ENCODE data around the gene ABHD12. TPM values are rescaled to one million over a fixed set of nuclear protein-coding genes. Genes with fewer than 3 reads are reported as not detected.

ABHD12 gene
- total and polyA plus RNA-seq, 10 of the 15 experiments (the other 5 are each of a cell fraction or from before 2014, with no cell fraction given) = 1.5 to 61.8 (median 26.7) TPM

DNA sequence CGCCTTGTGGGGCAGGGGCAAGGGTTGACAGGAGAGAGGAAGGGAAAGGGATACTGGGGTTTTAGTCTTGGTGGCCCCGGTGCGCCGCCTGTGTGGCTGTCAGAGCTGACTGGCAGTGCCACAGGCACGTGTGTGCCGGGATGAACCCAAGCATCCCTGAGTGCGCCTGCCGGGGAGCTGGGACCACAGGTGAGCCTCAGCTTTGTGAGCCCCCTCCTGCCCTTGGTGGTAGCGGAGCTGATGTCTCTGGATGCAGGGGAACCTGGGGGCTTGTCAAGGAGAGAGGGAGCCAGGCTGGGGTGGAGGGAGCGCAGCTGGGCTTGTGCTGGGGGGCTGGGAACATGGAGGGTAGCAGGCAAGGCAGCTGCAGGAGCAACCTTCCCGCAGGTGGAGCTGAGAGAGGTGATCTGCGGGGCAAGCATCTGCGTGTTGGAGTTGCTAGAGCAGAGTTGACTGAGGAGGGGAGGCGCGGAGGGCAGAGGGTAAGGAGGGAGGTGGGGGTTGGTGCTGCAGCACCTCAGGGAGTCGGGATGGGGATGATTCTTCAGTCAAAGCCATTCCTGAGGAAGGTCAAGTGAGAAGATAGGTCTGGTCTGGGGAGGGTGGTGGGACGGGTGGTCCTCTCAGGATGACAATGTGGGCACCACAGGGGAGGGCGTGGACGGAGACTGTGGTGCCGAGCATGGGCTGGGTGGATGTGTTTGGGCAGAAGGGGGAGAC, 114.7 kb downstream of the ABHD12 start (continued):
- TF ChIP-seq, protein P1, sequence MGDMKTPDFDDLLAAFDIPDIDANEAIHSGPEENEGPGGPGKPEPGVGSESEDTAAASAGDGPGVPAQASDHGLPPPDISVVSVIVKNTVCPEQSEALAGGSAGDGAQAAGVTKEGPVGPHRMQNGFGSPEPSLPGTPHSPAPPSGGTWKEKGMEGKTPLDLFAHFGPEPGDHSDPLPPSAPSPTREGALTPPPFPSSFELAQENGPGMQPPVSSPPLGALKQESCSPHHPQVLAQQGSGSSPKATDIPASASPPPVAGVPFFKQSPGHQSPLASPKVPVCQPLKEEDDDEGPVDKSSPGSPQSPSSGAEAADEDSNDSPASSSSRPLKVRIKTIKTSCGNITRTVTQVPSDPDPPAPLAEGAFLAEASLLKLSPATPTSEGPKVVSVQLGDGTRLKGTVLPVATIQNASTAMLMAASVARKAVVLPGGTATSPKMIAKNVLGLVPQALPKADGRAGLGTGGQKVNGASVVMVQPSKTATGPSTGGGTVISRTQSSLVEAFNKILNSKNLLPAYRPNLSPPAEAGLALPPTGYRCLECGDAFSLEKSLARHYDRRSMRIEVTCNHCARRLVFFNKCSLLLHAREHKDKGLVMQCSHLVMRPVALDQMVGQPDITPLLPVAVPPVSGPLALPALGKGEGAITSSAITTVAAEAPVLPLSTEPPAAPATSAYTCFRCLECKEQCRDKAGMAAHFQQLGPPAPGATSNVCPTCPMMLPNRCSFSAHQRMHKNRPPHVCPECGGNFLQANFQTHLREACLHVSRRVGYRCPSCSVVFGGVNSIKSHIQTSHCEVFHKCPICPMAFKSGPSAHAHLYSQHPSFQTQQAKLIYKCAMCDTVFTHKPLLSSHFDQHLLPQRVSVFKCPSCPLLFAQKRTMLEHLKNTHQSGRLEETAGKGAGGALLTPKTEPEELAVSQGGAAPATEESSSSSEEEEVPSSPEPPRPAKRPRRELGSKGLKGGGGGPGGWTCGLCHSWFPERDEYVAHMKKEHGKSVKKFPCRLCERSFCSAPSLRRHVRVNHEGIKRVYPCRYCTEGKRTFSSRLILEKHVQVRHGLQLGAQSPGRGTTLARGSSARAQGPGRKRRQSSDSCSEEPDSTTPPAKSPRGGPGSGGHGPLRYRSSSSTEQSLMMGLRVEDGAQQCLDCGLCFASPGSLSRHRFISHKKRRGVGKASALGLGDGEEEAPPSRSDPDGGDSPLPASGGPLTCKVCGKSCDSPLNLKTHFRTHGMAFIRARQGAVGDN (IDR thresholded peaks at IDR 0.05) = no peak
- no peak for TF ChIP-seq GABPA (IDR thresholded peaks at IDR 0.05; ENCODE audit: low read depth)
- TF ChIP-seq MXI1 (IDR thresholded peaks at IDR 0.05; ENCODE audit: low read depth, low read length) = no peak

DNA sequence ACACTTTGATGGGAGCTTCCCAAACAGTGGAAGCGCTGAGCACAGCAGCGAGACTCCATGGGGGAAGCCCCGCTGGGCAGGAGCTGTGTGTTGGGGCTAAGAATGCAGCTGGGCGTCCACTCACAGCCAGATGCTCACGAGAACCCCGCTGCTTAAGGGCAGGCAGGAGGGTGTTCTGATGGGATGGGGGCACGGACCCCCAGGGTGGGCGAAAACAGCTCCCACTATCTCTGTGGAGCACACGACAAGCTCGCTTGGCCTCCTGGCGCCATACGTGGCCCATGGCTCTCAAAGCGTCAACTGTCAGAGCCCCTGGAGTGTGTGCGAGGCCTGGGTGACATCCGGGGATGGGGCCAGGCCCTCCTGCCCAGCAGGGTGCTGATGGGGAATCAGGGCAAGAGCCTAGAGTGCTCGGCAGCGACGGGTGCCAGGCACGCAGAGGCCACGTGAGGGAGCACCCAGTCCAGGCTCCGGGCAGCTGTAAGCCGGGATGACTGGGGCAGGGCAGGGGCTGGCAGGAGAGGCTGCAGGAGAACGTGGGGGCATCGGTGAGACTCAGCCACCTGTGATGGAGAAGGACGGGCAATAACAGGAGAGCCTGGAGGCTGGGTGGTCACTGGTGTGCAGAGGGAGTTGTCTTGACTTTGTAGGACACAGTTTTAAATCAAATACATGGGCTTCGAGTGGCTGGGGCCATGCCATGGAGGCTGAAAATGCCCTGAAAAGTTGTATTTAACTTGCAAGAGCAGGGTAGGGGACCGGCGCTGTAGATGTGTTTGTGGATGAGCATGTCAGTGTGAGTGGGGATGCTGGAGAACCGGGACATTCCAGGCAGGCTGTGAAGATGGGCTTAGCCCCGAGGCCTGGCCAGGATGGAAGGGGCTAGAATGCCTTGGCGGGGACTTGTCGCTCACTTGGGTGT, 115.5 kb downstream of the ABHD12 start:
- no peak overlapping the region for H3K9ac ChIP-seq (ENCODE audit: control insufficient read depth, insufficient read depth, low read length)
- no peaks in the 10 kb centered on the region for H3K27me3 ChIP-seq (replicated peaks in 1 of 2; ENCODE audit: control insufficient read depth in 2 of 2, insufficient read depth in 2 of 2, low read length in 1 of 2)
- SMC1A ChIA-PET (ENCODE audit: uncharacterized antibody, unreplicated experiment) = no interaction called here
- in situ Hi-C loops (cut with MboI) (loop anchor here (25.0 kb wide), 1 partner anchor 1913 kb away; the partner anchor contains the start of genes GZF1 and NXT1), intact Hi-C loops (cut with micrococcal nuclease; ENCODE audit: unreplicated experiment) (no loop called here)
- CTCF ChIA-PET = interaction anchor here (1.5 kb wide), 1 partner anchor 124 kb away, joined by 6 read pairs; no protein-coding TSS in a partner anchor
- no peak for FAIRE-seq
- no peak overlapping the region for H3K4me2 ChIP-seq (ENCODE audit: control insufficient read depth, insufficient read depth)
- 90% methylated on average over 32 of the region's 32 CpGs for WGBS (ENCODE audit: insufficient coverage, insufficient replicate concordance, low lambda C conversion rate, missing lambda C conversion rate)
- H4K20me1 ChIP-seq (ENCODE audit: control insufficient read depth, insufficient read depth) = no peaks in the 10 kb centered on the region
- ATAC-seq = no peak
- no peaks in the 10 kb centered on the region for H3K4me1 ChIP-seq (ENCODE audit: control insufficient read depth, insufficient read depth, low read length)
- RAD21 ChIA-PET (ENCODE audit: unreplicated experiment) = no interaction called here
- TF ChIP-seq SMAD5 (IDR thresholded peaks at IDR 0.05; ENCODE audit: low read depth) = no peak
- no peak for TF ChIP-seq TBL1XR1 (IDR thresholded peaks at IDR 0.05; ENCODE audit: low read depth, low read length)
- TF ChIP-seq SREBF1 (IDR thresholded peaks at IDR 0.05; ENCODE audit: low read length) = no peak
- TF ChIP-seq, protein P2, sequence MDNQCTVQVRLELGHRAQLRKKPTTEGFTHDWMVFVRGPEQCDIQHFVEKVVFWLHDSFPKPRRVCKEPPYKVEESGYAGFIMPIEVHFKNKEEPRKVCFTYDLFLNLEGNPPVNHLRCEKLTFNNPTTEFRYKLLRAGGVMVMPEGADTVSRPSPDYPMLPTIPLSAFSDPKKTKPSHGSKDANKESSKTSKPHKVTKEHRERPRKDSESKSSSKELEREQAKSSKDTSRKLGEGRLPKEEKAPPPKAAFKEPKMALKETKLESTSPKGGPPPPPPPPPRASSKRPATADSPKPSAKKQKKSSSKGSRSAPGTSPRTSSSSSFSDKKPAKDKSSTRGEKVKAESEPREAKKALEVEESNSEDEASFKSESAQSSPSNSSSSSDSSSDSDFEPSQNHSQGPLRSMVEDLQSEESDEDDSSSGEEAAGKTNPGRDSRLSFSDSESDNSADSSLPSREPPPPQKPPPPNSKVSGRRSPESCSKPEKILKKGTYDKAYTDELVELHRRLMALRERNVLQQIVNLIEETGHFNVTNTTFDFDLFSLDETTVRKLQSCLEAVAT (IDR thresholded peaks at IDR 0.05) = no peak
- TF ChIP-seq ZNF274 (IDR thresholded peaks at IDR 0.05; ENCODE audit: insufficient read depth, insufficient read length) = no peak
- TF ChIP-seq, protein P3, sequence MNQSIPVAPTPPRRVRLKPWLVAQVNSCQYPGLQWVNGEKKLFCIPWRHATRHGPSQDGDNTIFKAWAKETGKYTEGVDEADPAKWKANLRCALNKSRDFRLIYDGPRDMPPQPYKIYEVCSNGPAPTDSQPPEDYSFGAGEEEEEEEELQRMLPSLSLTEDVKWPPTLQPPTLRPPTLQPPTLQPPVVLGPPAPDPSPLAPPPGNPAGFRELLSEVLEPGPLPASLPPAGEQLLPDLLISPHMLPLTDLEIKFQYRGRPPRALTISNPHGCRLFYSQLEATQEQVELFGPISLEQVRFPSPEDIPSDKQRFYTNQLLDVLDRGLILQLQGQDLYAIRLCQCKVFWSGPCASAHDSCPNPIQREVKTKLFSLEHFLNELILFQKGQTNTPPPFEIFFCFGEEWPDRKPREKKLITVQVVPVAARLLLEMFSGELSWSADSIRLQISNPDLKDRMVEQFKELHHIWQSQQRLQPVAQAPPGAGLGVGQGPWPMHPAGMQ (IDR thresholded peaks at IDR 0.05; ENCODE audit: borderline replicate concordance) = no peak
- TF ChIP-seq EGR1 (IDR thresholded peaks at IDR 0.05; ENCODE audit: borderline replicate concordance in 1 of 2, low read depth in 2 of 2, low read length in 2 of 2) = no peak
- no peak for TF ChIP-seq GATAD2B (conservative IDR thresholded peaks at IDR 0.05; ENCODE audit: low read depth)
- no peak for TF ChIP-seq NFXL1 (IDR thresholded peaks at IDR 0.05; ENCODE audit: borderline replicate concordance)
- no peak for DNase-seq (ENCODE audit: low read depth, low spot score)
- no peaks in the 10 kb centered on the region for H3K9me3 ChIP-seq (replicated peaks; ENCODE audit: control insufficient read depth, insufficient read depth, low read length)
- POLR2A ChIA-PET = no interaction called here
- H3K36me3 ChIP-seq (ENCODE audit: control insufficient read depth in 2 of 2, insufficient read depth in 2 of 2, low read length in 1 of 2) = peaks cover 15 to 36% of the 10 kb centered on the region in 2 experiments
- no TSS peak for BruUV-seq (replicated peaks)
- H3K79me2 ChIP-seq (ENCODE audit: control insufficient read depth, insufficient read depth, low read length) = no peaks in the 10 kb centered on the region
- H2AFZ ChIP-seq (ENCODE audit: control insufficient read depth, low read depth, low read length) = no peak overlapping the region
- no peak overlapping the region for H3K4me3 ChIP-seq
- H3K27ac ChIP-seq (ENCODE audit: control insufficient read depth, insufficient read depth) = no peak overlapping the region
